ENCODE results near the gene SSUH2.
A peak's percentile ranks its signal among the peaks of the same experiment; 100 is the strongest.

The SSUH2 gene

GRCh38 chr3:8627949-8628348 is 16.6 kb downstream of the SSUH2 start:
- Mint-ChIP-seq H3K27me3 (peaks cover 9% of the 10 kb centered on the region), H3K27ac (ENCODE audit: low read depth) (no peak overlapping the region), H3K4me1 (peaks cover 19% of the 10 kb centered on the region), H3K9me3 (no peaks in the 10 kb centered on the region), H3K4me3 (no peak overlapping the region), H3K36me3 (ENCODE audit: insufficient read depth) (no peaks in the 10 kb centered on the region)
- no peak for DNase-seq (ENCODE audit: low spot score in 2 of 2)
- ATAC-seq (replicated peaks; ENCODE audit: extremely low read depth, poor library complexity, severe bottlenecking) = no peak

- Mint-ChIP-seq H3K4me3 (no peak overlapping the region), H3K4me1 (peaks cover 19% of the 10 kb centered on the region), H3K36me3 (ENCODE audit: insufficient read depth) (no peaks in the 10 kb centered on the region), H3K27me3 (peaks cover 11% of the 10 kb centered on the region), H3K27ac (ENCODE audit: low read depth) (no peak overlapping the region), H3K9me3 (no peaks in the 10 kb centered on the region)
- no peak for ATAC-seq (replicated peaks; ENCODE audit: extremely low read depth, poor library complexity, severe bottlenecking)
- no peak for DNase-seq (ENCODE audit: low spot score in 2 of 2)
Observed at GRCh38 chr3:8627201-8627940, 17.2 kb downstream of the SSUH2 start.

GRCh38 chr3:8625991-8626390 is 18.6 kb downstream of the SSUH2 start:
- no peak for DNase-seq (ENCODE audit: low spot score in 2 of 2)
- ATAC-seq (replicated peaks; ENCODE audit: extremely low read depth, poor library complexity, severe bottlenecking) = no peak
- no peaks in the 10 kb centered on the region for H3K9me3 Mint-ChIP-seq
- peaks cover 15% of the 10 kb centered on the region for H3K4me1 Mint-ChIP-seq
- H3K36me3 Mint-ChIP-seq (ENCODE audit: insufficient read depth) = no peaks in the 10 kb centered on the region
- H3K27me3 Mint-ChIP-seq = peaks cover 11% of the 10 kb centered on the region
- no peak overlapping the region for H3K4me3 Mint-ChIP-seq
- no peak overlapping the region for H3K27ac Mint-ChIP-seq (ENCODE audit: low read depth)

- H3K27ac Mint-ChIP-seq (ENCODE audit: low read depth) = no peak overlapping the region
- no peaks in the 10 kb centered on the region for H3K36me3 Mint-ChIP-seq (ENCODE audit: insufficient read depth)
- no peak overlapping the region for H3K4me3 Mint-ChIP-seq
- H3K27me3 Mint-ChIP-seq = peaks cover 11% of the 10 kb centered on the region
- H3K4me1 Mint-ChIP-seq = peaks cover 12% of the 10 kb centered on the region
- ATAC-seq (replicated peaks; ENCODE audit: extremely low read depth, poor library complexity, severe bottlenecking) (no peak), DNase-seq (ENCODE audit: low spot score in 2 of 2) (no peak)
- no peaks in the 10 kb centered on the region for H3K9me3 Mint-ChIP-seq
Observed at GRCh38 chr3:8624612-8625011, 20.0 kb downstream of the SSUH2 start.

GRCh38 chr3:8623741-8624140 is 20.9 kb downstream of the SSUH2 start:
- H3K4me1 Mint-ChIP-seq = peaks cover 5% of the 10 kb centered on the region
- no peak for DNase-seq (ENCODE audit: low spot score in 2 of 2)
- H3K4me3 Mint-ChIP-seq = peak overlapping the region; percentile 34
- H3K27me3 Mint-ChIP-seq = peaks cover 11% of the 10 kb centered on the region
- no peaks in the 10 kb centered on the region for H3K36me3 Mint-ChIP-seq (ENCODE audit: insufficient read depth)
- H3K9me3 Mint-ChIP-seq = peaks cover 6% of the 10 kb centered on the region
- H3K27ac Mint-ChIP-seq (ENCODE audit: low read depth) = no peak overlapping the region
- ATAC-seq (replicated peaks; ENCODE audit: extremely low read depth, poor library complexity, severe bottlenecking) = no peak

GRCh38 chr3:8622873-8623691 is 21.5 kb downstream of the SSUH2 start:
- peaks cover 5% of the 10 kb centered on the region for H3K4me1 Mint-ChIP-seq
- peak overlapping the region; percentile 34 for H3K4me3 Mint-ChIP-seq
- H3K27me3 Mint-ChIP-seq = peaks cover 11% of the 10 kb centered on the region
- ATAC-seq (replicated peaks; ENCODE audit: extremely low read depth, poor library complexity, severe bottlenecking) (peak; percentile 41), DNase-seq (ENCODE audit: low spot score in 2 of 2) (no peak)
- H3K27ac Mint-ChIP-seq (ENCODE audit: low read depth) = no peak overlapping the region
- H3K9me3 Mint-ChIP-seq = peaks cover 6% of the 10 kb centered on the region
- H3K36me3 Mint-ChIP-seq (ENCODE audit: insufficient read depth) = no peaks in the 10 kb centered on the region

- Mint-ChIP-seq H3K4me3 (no peak overlapping the region), H3K9me3 (peaks cover 6% of the 10 kb centered on the region), H3K4me1 (peaks cover 5% of the 10 kb centered on the region), H3K27me3 (peaks cover 11% of the 10 kb centered on the region), H3K36me3 (ENCODE audit: insufficient read depth) (no peaks in the 10 kb centered on the region), H3K27ac (ENCODE audit: low read depth) (no peak overlapping the region)
- DNase-seq (ENCODE audit: low spot score in 2 of 2) = no peak
- no peak for ATAC-seq (replicated peaks; ENCODE audit: extremely low read depth, poor library complexity, severe bottlenecking)
Observed at GRCh38 chr3:8621872-8622271, 22.7 kb downstream of the SSUH2 start.

GRCh38 chr3:8621141-8621540 is 23.5 kb downstream of the SSUH2 start:
- Mint-ChIP-seq H3K9me3 (peaks cover 6% of the 10 kb centered on the region), H3K4me1 (peaks cover 5% of the 10 kb centered on the region), H3K27ac (ENCODE audit: low read depth) (no peak overlapping the region), H3K36me3 (ENCODE audit: insufficient read depth) (no peaks in the 10 kb centered on the region), H3K4me3 (no peak overlapping the region), H3K27me3 (peaks cover 11% of the 10 kb centered on the region)
- DNase-seq (ENCODE audit: low spot score in 2 of 2) = no peak
- ATAC-seq (replicated peaks; ENCODE audit: extremely low read depth, poor library complexity, severe bottlenecking) = no peak

- H3K4me3 Mint-ChIP-seq = no peak overlapping the region
- no peaks in the 10 kb centered on the region for H3K36me3 Mint-ChIP-seq (ENCODE audit: insufficient read depth)
- H3K27ac Mint-ChIP-seq (ENCODE audit: low read depth) = no peak overlapping the region
- ATAC-seq (replicated peaks; ENCODE audit: extremely low read depth, poor library complexity, severe bottlenecking) (no peak), DNase-seq (ENCODE audit: low spot score in 2 of 2) (no peak)
- peaks cover 11% of the 10 kb centered on the region for H3K27me3 Mint-ChIP-seq
- H3K4me1 Mint-ChIP-seq = peaks cover 5% of the 10 kb centered on the region
- peaks cover 6% of the 10 kb centered on the region for H3K9me3 Mint-ChIP-seq
Observed at GRCh38 chr3:8619548-8619947, 25.1 kb downstream of the SSUH2 start.

- Mint-ChIP-seq H3K36me3 (ENCODE audit: insufficient read depth) (no peaks in the 10 kb centered on the region), H3K9me3 (peaks cover 6% of the 10 kb centered on the region), H3K27ac (ENCODE audit: low read depth) (no peak overlapping the region), H3K27me3 (peaks cover 11% of the 10 kb centered on the region), H3K4me3 (no peak overlapping the region), H3K4me1 (peaks cover 5% of the 10 kb centered on the region)
- DNase-seq (ENCODE audit: low spot score in 2 of 2) = no peak
- no peak for ATAC-seq (replicated peaks; ENCODE audit: extremely low read depth, poor library complexity, severe bottlenecking)
Observed at GRCh38 chr3:8618950-8619349, 25.6 kb downstream of the SSUH2 start.

GRCh38 chr3:8617921-8618320 is 26.7 kb downstream of the SSUH2 start:
- DNase-seq (ENCODE audit: low spot score in 2 of 2) (no peak), ATAC-seq (replicated peaks; ENCODE audit: extremely low read depth, poor library complexity, severe bottlenecking) (no peak)
- Mint-ChIP-seq H3K4me3 (no peak overlapping the region), H3K4me1 (no peaks in the 10 kb centered on the region), H3K27ac (ENCODE audit: low read depth) (no peak overlapping the region), H3K27me3 (peaks cover 2% of the 10 kb centered on the region), H3K9me3 (peaks cover 6% of the 10 kb centered on the region), H3K36me3 (ENCODE audit: insufficient read depth) (no peaks in the 10 kb centered on the region)

- H3K27me3 Mint-ChIP-seq = peaks cover 25% of the 10 kb centered on the region
- DNase-seq (ENCODE audit: low spot score in 2 of 2) (no peak), ATAC-seq (replicated peaks; ENCODE audit: extremely low read depth, poor library complexity, severe bottlenecking) (no peak)
- H3K9me3 Mint-ChIP-seq = no peaks in the 10 kb centered on the region
- no peak overlapping the region for H3K27ac Mint-ChIP-seq (ENCODE audit: low read depth)
- no peaks in the 10 kb centered on the region for H3K4me1 Mint-ChIP-seq
- no peaks in the 10 kb centered on the region for H3K36me3 Mint-ChIP-seq (ENCODE audit: insufficient read depth)
- no peak overlapping the region for H3K4me3 Mint-ChIP-seq
Observed at GRCh38 chr3:8610951-8611350, 33.6 kb downstream of the SSUH2 start.
